Peyer's patch (tissue), 4 donors: Measurements from ENCODE around the gene MAN1A1.

Experiments used
- CTCF ChIP-seq, 6 experiments: fragments of 450-650 bp in 4 of 6; fragments of 200-600 bp in 2 of 6; sonication (generic) in 1 of 6; IDR thresholded peaks; one replicate each; pipeline ENCODE4 v1.5.1; 2017 to 2019; ENCODE audit warnings: antibody characterized with exemption in 6 of 6, mild to moderate bottlenecking in 3 of 6, moderate library complexity in 1 of 6
- POLR2A ChIP-seq, 2 donors: fragments of 450-650 bp; IDR thresholded peaks; one replicate each; pipeline ENCODE4 v1.5.1; 2017; ENCODE audit warnings: antibody characterized with exemption in 2 of 2, mild to moderate bottlenecking in 2 of 2, moderate library complexity in 2 of 2

GRCh38 chr6:119147101-119148053 is 202.2 kb downstream of the MAN1A1 start:
- no peak for TF ChIP-seq CTCF (IDR thresholded peaks at IDR 0.05)
- TF ChIP-seq POLR2A (IDR thresholded peaks at IDR 0.05) = no peak
